NB4 (cell line): ENCODE measurements around the gene CD44.

Experiments used
- POLR2A ChIP-seq: IDR thresholded peaks from 2 replicates; pipeline ENCODE4 v1.6.1; 2011; ENCODE audit warnings: mild to moderate bottlenecking; ENCODE audit not compliant: insufficient read length; ENCODE audit errors: extremely low read depth
- TF ChIP-seq, protein P1 (sequence below): IDR thresholded peaks from one replicate; pipeline ENCODE4 v1.5.1; 2012; ENCODE audit warnings: low read depth, low read length

- TF ChIP-seq, protein P1, sequence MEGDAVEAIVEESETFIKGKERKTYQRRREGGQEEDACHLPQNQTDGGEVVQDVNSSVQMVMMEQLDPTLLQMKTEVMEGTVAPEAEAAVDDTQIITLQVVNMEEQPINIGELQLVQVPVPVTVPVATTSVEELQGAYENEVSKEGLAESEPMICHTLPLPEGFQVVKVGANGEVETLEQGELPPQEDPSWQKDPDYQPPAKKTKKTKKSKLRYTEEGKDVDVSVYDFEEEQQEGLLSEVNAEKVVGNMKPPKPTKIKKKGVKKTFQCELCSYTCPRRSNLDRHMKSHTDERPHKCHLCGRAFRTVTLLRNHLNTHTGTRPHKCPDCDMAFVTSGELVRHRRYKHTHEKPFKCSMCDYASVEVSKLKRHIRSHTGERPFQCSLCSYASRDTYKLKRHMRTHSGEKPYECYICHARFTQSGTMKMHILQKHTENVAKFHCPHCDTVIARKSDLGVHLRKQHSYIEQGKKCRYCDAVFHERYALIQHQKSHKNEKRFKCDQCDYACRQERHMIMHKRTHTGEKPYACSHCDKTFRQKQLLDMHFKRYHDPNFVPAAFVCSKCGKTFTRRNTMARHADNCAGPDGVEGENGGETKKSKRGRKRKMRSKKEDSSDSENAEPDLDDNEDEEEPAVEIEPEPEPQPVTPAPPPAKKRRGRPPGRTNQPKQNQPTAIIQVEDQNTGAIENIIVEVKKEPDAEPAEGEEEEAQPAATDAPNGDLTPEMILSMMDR, result no peak
- TF ChIP-seq POLR2A, result no peak
These were observed 36.7 kb upstream of the CD44 start for GRCh38 chr11:35102267-35102666.
